HG03066 (cell line): Measurements from ENCODE around the gene ACSL3.

Experiments used
- ATAC-seq: cut with Tn5 transposase; IDR thresholded peaks from one replicate; pipeline ENCODE4 v1.9.1; 2021; ENCODE audit warnings: low read depth; ENCODE audit not compliant: unreplicated experiment

Gene ACSL3

DNA sequence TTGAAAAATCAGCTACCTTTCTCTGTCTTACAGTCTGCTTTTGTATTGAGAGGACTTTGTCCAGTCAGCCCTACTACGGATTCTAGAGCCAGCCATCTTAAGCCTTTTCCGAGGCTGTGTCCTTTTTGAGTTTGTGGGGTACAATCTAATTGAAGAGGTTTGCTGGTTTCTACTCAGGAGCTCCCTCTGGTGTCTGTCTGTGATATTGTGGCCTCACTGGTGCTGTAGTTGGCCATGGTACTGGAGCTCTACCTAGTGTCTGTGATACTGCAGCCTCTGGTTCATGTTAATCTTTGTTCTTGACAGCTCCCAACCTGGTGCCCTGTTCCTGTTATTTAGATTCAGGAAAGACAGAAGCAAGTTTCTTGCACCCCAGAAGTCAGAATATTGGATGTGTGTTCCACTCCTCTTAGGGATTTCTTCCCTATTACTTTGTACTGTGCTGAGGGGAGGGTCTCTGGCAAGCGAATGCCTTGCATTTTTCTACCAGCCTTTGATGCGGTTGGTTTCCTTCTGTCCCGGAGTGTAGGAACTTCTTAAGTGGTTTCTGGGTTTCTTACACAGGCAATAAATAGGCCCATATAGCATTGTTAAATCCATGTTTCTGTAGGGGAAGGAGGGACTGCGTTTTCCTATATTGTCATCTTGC, 78.5 kb downstream of the ACSL3 start:
- peak; percentile 50 for ATAC-seq

GRCh38 chr2:222939979-222940378, 79.1 kb downstream of the ACSL3 start:
- ATAC-seq: no peak

- ATAC-seq: no peak
Measured at GRCh38 chr2:222941510-222942032, 80.7 kb downstream of the ACSL3 start.

GRCh38 chr2:222942561-222942960, 81.7 kb downstream of the ACSL3 start:
- ATAC-seq: no peak

- ATAC-seq: no peak
Measured at GRCh38 chr2:222942977-222943376, 82.1 kb downstream of the ACSL3 start.

DNA sequence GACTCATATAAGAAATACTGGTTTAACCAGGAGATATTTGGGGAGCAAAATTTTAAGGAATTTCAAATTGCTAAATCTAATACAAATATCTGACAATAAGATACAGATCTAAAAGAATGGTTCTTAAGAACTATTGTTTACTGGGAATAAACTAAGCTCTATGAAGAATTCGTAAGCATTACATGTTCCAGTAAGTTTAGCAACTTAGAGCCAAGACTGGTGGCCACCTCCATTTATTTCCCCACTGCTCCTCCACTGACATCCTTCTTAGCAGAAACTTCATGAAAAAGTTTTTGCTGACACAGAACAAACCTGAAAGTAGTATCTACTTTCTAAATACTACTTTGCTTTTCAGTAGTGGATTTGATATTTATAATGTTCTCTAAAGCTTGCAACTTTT, 83.0 kb downstream of the ACSL3 start:
- peak; percentile 80 for ATAC-seq

DNA sequence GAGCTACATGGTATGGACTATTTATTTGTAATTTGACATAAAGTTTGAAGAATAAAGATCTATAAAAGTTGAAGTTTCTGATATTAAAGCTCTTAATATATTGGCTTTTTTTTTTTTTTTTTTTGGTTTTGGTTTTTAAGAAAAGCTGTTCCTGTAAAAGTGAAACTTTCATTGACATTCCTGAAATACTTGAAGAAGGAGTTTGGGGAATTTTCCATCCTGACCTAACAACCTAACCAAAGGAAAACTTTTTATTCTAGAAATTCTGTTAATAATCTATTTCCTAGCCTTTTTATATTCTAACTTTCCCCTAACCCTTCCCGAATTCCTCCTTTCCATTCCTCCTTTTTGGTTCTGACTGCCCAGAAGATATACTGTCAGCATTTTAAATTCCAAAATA, 83.7 kb downstream of the ACSL3 start:
- no peak for ATAC-seq

DNA sequence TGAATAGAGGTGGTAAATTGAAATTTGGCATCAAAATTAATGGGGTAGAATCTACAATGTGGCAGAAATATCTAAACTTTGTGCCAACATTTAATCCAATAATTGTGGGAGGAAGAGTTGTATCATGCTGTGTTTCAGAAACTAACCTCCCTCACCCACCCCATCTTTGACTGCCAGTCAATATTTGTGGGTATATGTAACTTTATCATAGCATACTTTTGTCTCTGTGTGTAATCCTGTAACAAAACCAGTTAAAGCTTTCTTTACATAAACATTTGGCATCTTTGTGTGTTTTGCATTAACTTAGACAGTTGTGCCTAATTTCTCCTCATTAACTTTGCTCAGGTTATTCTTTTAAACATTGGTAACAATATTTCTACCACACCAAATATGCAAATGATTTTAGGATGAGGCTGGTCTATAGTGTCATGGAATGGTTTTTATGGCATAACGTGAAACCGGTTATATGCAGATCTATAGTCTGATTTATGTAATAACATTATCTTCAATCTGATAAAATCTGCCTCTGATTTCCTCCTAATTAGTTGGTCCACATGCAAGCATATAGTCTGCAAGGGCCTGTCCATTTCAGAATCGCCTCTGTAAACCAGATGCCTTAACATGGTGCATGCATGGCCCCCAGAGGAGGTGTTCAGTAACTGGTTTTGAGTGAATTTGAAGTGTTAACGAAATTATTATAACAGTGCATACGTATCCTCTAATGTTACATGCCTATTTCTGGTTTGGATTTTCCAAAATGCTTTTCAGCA, 84.3 kb downstream of the ACSL3 start:
- ATAC-seq: no peak

GRCh38 chr2:222945887-222946286, 85.1 kb downstream of the ACSL3 start:
- no peak for ATAC-seq

GRCh38 chr2:222946700-222947287, 86.0 kb downstream of the ACSL3 start:
- no peak for ATAC-seq

- no peak for ATAC-seq
Measured at GRCh38 chr2:222949073-222949472, 88.2 kb downstream of the ACSL3 start.

GRCh38 chr2:222949690-222950323, 89.0 kb downstream of the ACSL3 start:
- no peak for ATAC-seq

DNA sequence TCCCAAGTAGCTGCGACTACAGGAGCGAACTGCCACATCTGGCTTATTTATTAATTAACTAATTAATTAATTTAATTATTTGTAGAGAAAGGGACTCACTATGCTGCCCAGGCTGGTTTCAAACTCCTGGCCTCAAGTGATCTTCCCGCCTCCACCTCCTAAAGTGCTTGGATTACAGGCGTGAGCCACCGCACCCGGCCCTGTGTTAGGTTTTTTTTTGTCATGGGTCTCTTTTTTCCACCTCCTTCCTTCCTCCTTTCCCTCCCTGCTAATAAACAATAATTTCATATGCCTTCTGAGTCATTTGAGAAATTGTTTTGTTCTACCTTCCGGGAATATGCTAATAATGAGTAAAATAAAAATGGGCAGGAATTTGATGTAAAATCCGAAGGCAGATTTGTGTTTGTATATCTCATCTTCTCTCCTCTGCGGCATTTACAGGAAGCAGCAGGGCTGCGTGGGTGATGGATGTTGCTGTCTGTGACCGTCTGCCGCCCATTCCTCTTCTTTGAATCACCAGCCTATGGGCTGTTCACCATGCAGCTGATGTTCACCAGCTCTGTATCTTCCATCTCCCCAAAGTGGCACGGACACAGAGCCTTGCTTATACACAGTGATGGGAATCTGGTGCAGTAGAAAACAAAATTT, 89.9 kb downstream of the ACSL3 start:
- no peak for ATAC-seq

- ATAC-seq: no peak
Measured at GRCh38 chr2:222952204-222952603, 91.4 kb downstream of the ACSL3 start.

DNA sequence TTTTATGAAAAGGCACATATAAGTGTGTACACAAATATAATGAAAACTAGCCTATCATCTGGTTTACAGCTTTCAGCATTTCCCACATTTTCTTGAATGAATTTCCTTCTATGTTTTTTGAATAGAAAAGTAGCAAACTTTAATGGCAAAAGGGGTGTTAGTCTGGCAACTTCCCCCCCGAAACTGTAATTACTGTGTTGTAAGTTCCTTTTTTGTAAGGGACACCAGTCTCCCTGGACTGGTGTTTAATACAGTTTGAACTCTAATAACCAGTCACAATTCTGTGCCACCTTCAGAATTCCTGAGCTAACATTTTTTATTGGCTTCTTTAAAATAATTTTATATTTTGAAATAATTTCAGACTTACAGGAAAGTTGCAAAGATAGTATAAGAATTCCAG, 94.2 kb downstream of the ACSL3 start:
- no peak for ATAC-seq

DNA sequence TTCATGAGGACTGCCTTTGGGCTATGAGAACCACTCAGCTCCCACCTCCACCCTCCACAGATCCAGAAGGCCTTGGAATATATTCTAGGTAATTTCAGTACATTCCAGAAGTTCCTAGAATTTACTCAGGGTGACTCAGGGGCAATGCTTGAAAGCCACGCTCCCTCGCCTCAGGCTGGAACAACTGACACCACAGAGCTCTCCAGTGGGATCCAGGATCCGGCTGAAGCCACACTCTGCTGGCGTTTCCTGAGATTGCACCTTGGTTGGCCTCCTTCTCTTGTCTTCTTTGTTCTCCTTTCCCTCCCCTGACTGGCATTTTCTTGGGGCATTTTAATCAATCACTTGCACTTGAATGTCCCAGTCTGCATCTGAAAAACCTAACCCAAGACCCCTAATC, 98.5 kb downstream of the ACSL3 start:
- ATAC-seq: no peak

DNA sequence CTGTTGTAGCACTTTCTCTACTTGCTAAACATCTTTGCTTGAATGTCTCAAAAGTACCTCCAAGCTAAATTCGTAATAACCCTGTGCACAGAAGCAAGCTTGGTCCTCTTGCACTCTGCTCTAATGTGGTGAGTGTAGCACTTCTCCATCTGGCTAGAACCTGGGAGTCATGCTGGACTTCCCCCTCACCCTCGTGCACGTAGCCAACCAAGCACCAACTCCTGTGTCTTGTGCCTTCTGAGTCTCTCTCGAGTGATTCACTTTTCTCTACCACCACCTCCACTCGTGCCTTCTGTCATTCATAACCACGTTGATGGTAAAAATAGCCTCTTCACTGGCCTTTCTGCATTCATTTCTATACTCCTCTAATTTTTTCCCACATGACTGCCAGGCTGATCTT, 99.3 kb downstream of the ACSL3 start:
- peak; percentile 85 for ATAC-seq

- ATAC-seq: no peak
Measured at GRCh38 chr2:222963641-222964040, 102.8 kb downstream of the ACSL3 start.

- no peak for ATAC-seq
Measured at GRCh38 chr2:222964376-222965031, 103.7 kb downstream of the ACSL3 start.

- ATAC-seq: no peak
Measured at GRCh38 chr2:222965555-222965954, 104.7 kb downstream of the ACSL3 start.
